ENCODE data around the gene PROSER2. TPM values are rescaled to one million over a fixed set of nuclear protein-coding genes. Genes with fewer than 3 reads are reported as not detected.

Gene PROSER2
- total RNA-seq, 1 donor from 2014 or later: 5.7 TPM

DNA sequence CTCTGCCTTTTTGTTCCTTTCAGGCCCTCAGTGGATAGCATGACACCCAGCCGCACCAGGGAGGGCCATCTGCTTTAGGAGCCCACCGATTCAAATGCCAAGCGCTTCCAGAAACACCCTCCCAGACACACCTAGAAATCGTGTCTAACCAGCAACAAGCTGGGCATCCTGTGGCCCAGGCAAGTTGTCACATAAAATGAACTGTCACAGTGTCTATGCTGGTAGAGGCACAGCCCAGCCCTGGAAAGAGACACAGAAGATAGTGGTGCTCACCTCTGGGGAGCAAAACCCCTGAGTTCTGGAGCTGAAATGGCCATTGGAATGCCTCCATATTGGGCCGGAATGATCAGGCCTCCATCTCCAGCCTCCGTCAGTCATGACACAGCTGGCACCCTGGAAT lies 42.0 kb upstream of the PROSER2 start:
- Mint-ChIP-seq H3K4me1 (ENCODE audit: unreplicated experiment) (peaks cover 3% of the 10 kb centered on the region), H3K27me3 (ENCODE audit: unreplicated experiment) (peaks cover 2% of the 10 kb centered on the region), H3K36me3 (ENCODE audit: low read depth, unreplicated experiment) (peaks cover 3% of the 10 kb centered on the region), H3K4me3 (ENCODE audit: unreplicated experiment) (no peak overlapping the region), H3K27ac (ENCODE audit: unreplicated experiment) (no peak overlapping the region), H3K9me3 (ENCODE audit: unreplicated experiment) (no peaks in the 10 kb centered on the region)
- DNase-seq (ENCODE audit: low spot score): no peak
- TF ChIP-seq, protein P1, sequence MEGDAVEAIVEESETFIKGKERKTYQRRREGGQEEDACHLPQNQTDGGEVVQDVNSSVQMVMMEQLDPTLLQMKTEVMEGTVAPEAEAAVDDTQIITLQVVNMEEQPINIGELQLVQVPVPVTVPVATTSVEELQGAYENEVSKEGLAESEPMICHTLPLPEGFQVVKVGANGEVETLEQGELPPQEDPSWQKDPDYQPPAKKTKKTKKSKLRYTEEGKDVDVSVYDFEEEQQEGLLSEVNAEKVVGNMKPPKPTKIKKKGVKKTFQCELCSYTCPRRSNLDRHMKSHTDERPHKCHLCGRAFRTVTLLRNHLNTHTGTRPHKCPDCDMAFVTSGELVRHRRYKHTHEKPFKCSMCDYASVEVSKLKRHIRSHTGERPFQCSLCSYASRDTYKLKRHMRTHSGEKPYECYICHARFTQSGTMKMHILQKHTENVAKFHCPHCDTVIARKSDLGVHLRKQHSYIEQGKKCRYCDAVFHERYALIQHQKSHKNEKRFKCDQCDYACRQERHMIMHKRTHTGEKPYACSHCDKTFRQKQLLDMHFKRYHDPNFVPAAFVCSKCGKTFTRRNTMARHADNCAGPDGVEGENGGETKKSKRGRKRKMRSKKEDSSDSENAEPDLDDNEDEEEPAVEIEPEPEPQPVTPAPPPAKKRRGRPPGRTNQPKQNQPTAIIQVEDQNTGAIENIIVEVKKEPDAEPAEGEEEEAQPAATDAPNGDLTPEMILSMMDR (IDR thresholded peaks at IDR 0.05; ENCODE audit: unreplicated experiment): no peak

DNA sequence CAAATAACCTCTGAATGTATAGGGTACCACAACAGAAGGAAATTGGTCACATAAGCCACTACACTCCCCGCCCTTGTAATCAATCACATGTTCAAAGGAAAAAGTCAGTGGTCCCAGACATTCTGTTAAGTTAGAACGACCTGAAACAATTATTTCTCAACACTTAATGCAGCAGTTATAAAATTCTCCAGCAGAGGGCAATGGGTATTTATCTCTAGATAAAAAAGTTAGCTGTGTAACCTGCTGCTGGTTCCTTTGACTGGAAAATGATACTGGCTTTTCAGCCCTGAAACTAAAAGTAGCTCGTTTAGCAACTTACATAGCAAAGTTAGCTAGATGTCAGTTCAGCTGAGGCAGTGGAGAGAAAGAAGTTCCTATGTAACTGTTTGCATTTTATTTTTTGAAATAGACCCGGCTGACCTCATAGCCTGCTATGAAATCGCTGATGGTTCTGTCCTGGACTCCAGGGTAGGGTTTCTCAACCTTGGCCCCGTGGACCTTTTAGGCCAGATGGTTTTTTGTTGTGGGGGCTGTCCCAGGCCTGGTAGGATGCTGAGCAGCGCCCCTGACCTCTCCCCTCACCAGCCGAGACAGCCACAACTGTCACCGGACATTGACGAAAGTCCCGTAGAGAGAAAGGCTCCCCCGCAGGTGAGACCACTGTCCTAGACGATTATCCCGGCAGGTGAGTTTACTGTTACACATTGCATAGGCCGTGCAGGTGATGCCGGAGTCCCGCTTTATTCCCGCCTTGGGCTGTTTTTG lies 40.2 kb upstream of the PROSER2 start:
- Mint-ChIP-seq H3K36me3 (ENCODE audit: low read depth, unreplicated experiment) (no peaks in the 10 kb centered on the region), H3K27me3 (ENCODE audit: unreplicated experiment) (peaks cover 1% of the 10 kb centered on the region), H3K9me3 (ENCODE audit: unreplicated experiment) (no peaks in the 10 kb centered on the region), H3K4me3 (ENCODE audit: unreplicated experiment) (no peak overlapping the region), H3K27ac (ENCODE audit: unreplicated experiment) (no peak overlapping the region), H3K4me1 (ENCODE audit: unreplicated experiment) (no peaks in the 10 kb centered on the region)
- TF ChIP-seq, protein P1 (IDR thresholded peaks at IDR 0.05; ENCODE audit: unreplicated experiment): peak; percentile 93
- DNase-seq (ENCODE audit: low spot score): peak; percentile 24

DNA sequence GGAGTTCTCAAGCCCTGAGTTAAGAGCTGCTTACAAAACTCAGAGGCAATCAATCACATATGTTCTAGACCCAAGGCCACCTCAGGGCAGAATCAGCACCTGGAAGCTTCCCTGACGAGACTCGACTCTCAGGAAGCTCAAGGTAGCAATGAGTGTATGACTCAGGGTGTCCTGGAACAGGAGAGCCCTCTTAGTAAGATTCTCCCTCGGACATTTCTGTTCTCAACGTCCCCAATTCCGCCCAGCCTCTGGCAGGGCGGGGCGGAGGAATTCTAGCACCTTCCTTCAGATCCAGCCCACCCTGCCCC lies 39.6 kb upstream of the PROSER2 start:
- TF ChIP-seq, protein P1 (IDR thresholded peaks at IDR 0.05; ENCODE audit: unreplicated experiment): no peak
- H3K4me1 Mint-ChIP-seq (ENCODE audit: unreplicated experiment): no peaks in the 10 kb centered on the region
- no peaks in the 10 kb centered on the region for H3K9me3 Mint-ChIP-seq (ENCODE audit: unreplicated experiment)
- peaks cover 1% of the 10 kb centered on the region for H3K27me3 Mint-ChIP-seq (ENCODE audit: unreplicated experiment)
- DNase-seq (ENCODE audit: low spot score): no peak
- H3K4me3 Mint-ChIP-seq (ENCODE audit: unreplicated experiment): no peak overlapping the region
- no peak overlapping the region for H3K27ac Mint-ChIP-seq (ENCODE audit: unreplicated experiment)
- no peaks in the 10 kb centered on the region for H3K36me3 Mint-ChIP-seq (ENCODE audit: low read depth, unreplicated experiment)

DNA sequence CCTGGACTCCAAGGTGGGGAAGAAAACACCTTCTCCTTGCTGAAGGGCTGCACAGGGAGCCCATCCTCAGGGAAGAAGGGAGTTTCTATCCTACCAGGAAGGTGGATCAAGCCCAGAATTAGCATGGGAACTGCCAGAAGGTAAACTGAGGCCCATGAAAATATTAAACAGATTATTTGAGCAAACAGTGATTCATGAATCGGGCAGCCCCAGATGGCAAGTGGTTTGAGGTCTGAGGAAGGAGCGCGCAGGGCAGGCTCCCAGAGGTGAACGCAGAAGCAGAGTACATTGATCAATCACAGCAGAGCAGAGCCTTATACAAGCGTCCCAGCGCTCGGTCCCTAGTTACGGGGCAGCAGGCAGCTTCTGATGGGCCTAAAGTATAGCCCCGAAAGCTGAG lies 35.8 kb upstream of the PROSER2 start:
- no peaks in the 10 kb centered on the region for H3K9me3 Mint-ChIP-seq (ENCODE audit: unreplicated experiment)
- H3K4me3 Mint-ChIP-seq (ENCODE audit: unreplicated experiment): no peak overlapping the region
- H3K27ac Mint-ChIP-seq (ENCODE audit: unreplicated experiment): no peak overlapping the region
- peaks cover 3% of the 10 kb centered on the region for H3K27me3 Mint-ChIP-seq (ENCODE audit: unreplicated experiment)
- TF ChIP-seq, protein P1 (IDR thresholded peaks at IDR 0.05; ENCODE audit: unreplicated experiment): no peak
- H3K36me3 Mint-ChIP-seq (ENCODE audit: low read depth, unreplicated experiment): no peaks in the 10 kb centered on the region
- no peak for DNase-seq (ENCODE audit: low spot score)
- no peaks in the 10 kb centered on the region for H3K4me1 Mint-ChIP-seq (ENCODE audit: unreplicated experiment)

DNA sequence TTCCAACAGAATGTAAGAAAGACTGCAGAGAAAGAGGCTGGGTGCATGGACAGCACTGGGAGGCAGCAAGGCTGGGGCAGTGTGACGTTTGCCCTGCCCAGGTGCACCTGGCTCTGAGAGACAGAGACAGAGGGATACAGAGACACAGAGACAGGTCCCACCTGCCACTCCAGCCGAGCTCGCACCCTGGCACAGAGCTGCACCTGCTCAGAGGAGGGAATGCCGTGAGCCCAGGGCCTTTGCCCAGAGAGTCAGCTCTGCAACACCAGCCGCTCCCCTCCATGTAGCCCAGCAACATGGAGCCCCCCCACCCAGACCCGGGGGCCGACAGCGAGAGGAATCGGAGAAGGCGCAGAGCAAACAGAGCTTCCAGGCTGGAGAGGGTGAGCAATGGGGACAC lies 35.3 kb upstream of the PROSER2 start:
- H3K9me3 Mint-ChIP-seq (ENCODE audit: unreplicated experiment): no peaks in the 10 kb centered on the region
- TF ChIP-seq, protein P1 (IDR thresholded peaks at IDR 0.05; ENCODE audit: unreplicated experiment): no peak
- peaks cover 3% of the 10 kb centered on the region for H3K27me3 Mint-ChIP-seq (ENCODE audit: unreplicated experiment)
- H3K4me3 Mint-ChIP-seq (ENCODE audit: unreplicated experiment): no peak overlapping the region
- no peak overlapping the region for H3K27ac Mint-ChIP-seq (ENCODE audit: unreplicated experiment)
- no peaks in the 10 kb centered on the region for H3K4me1 Mint-ChIP-seq (ENCODE audit: unreplicated experiment)
- DNase-seq (ENCODE audit: low spot score): no peak
- H3K36me3 Mint-ChIP-seq (ENCODE audit: low read depth, unreplicated experiment): no peaks in the 10 kb centered on the region

Data from endothelial cell (in vitro differentiated cells).